Activated B cell treated with CpG ODN at 0.5 μM for 24 hours (primary cell): ENCODE results near the gene TUBB1. TPM values are rescaled to one million over a fixed set of nuclear protein-coding genes. Genes with fewer than 3 reads are reported as not detected.

Experiments used
- ATAC-seq: fragments of 200-7000 bp; cut with Tn5 transposase; one replicate; pipeline ENCODE4 v1.10.0; 2021; ENCODE audit warnings: low read depth, mild to moderate bottlenecking, moderate library complexity
- CTCF ChIA-PET: fragments of 350-600 bp; sonication (Branson Sonifier 250); formaldehyde crosslinking; loops from one replicate; lab custom pipeline; 2021; ENCODE audit warnings: antibody characterized with exemption; lab: Charles Lee
- POLR2A ChIA-PET: fragments of 350-600 bp; sonication (Branson Sonifier 250); formaldehyde crosslinking; loops from one replicate; lab custom pipeline; 2021; ENCODE audit warnings: antibody characterized with exemption; lab: Charles Lee
- DNase-seq: peaks from one replicate; pipeline ENCODE4 v3.0.0; 2022
- H3K27ac Mint-ChIP-seq: one replicate; pipeline ENCODE4 v1.8.0; 2020; ENCODE audit warnings: mixed read lengths
- H3K27me3 Mint-ChIP-seq: one replicate; pipeline ENCODE4 v1.8.0; 2021; ENCODE audit warnings: mixed read lengths
- H3K36me3 Mint-ChIP-seq: one replicate; pipeline ENCODE4 v1.8.0; 2021; ENCODE audit warnings: low read depth, mixed read lengths
- H3K4me1 Mint-ChIP-seq: one replicate; pipeline ENCODE4 v1.8.0; 2021; ENCODE audit warnings: mixed read lengths
- H3K4me3 Mint-ChIP-seq: one replicate; pipeline ENCODE4 v1.8.0; 2020; ENCODE audit warnings: mild to moderate bottlenecking, mixed read lengths
- H3K9me3 Mint-ChIP-seq: one replicate; pipeline ENCODE4 v1.8.0; 2020; ENCODE audit warnings: mixed read lengths
- intact Hi-C: fragments of 100-400 bp; cut with micrococcal nuclease; formaldehyde crosslinking; loops from one replicate; pipeline ENCODE4 v1.15.1; 2024
- total RNA-seq: library from RNA; stranded (reverse); gene quantifications from 2 replicates; pipeline ENCODE4 v1.2.3, GENCODE V29; 2022
- TF ChIP-seq, protein P1 (sequence below): fragments of 200-600 bp; IDR thresholded peaks from one replicate; pipeline ENCODE4 v1.8.0; 2022; ENCODE audit warnings: antibody characterized with exemption, mild to moderate bottlenecking

Gene TUBB1
- total RNA-seq, 1 donor from 2014 or later, result 0.09 TPM

DNA sequence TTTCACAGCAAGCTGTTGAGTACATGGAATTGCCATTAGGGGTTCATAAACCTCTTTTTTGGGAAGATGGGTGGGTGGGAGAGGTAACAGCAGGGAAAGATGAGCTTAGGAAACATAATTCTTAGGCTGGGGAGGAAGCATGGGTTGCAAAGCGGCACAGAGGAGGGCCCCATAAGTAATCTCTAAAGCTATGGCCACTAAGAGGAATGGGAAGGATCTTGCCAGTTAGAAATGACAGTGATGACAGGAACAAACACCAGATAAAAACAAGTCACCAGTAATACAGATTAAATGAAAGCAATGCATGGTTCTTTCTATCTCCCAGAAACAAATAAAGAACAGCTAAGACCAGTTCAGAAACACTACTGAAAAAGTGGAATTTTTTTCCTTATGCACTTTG, 54.4 kb downstream of the TUBB1 start:
- intact Hi-C loops, result loop anchor here (5.0 kb wide), 1 partner anchor 424 kb away; no protein-coding TSS in a partner anchor
- CTCF ChIA-PET, result no interaction called here
- DNase-seq (no peak), ATAC-seq (no peak)
- no peaks in the 10 kb centered on the region for H3K36me3 Mint-ChIP-seq
- H3K27ac Mint-ChIP-seq, result no peak overlapping the region
- POLR2A ChIA-PET, result interaction anchor here (0.6 kb wide), 1 partner anchor 144 kb away, joined by 5 read pairs; no protein-coding TSS in a partner anchor
- no peak overlapping the region for H3K4me3 Mint-ChIP-seq
- H3K27me3 Mint-ChIP-seq, result peaks cover 18% of the 10 kb centered on the region
- no peaks in the 10 kb centered on the region for H3K9me3 Mint-ChIP-seq
- peaks cover 31% of the 10 kb centered on the region for H3K4me1 Mint-ChIP-seq
- TF ChIP-seq, protein P1, sequence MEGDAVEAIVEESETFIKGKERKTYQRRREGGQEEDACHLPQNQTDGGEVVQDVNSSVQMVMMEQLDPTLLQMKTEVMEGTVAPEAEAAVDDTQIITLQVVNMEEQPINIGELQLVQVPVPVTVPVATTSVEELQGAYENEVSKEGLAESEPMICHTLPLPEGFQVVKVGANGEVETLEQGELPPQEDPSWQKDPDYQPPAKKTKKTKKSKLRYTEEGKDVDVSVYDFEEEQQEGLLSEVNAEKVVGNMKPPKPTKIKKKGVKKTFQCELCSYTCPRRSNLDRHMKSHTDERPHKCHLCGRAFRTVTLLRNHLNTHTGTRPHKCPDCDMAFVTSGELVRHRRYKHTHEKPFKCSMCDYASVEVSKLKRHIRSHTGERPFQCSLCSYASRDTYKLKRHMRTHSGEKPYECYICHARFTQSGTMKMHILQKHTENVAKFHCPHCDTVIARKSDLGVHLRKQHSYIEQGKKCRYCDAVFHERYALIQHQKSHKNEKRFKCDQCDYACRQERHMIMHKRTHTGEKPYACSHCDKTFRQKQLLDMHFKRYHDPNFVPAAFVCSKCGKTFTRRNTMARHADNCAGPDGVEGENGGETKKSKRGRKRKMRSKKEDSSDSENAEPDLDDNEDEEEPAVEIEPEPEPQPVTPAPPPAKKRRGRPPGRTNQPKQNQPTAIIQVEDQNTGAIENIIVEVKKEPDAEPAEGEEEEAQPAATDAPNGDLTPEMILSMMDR, result no peak

DNA sequence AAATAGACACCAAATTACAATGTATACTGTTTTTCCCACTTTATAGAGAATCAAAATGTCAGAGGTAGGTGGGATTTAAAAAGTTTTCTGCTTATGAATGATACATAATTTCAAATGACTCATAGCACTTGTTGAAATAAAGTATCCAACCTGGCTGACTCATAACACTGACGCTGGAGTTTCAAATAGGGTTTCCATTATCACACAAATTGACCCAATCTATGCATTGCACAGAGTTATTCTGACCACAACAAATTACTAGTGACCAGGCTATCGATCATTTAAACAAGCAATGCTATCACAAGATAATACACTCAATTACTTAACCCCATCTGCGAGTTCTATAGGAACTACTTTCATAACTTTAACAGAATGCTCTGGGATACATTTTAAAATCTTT, 55.2 kb downstream of the TUBB1 start:
- no peak for DNase-seq
- TF ChIP-seq, protein P1, result no peak
- ChIA-PET POLR2A (no interaction called here), CTCF (no interaction called here)
- Mint-ChIP-seq H3K4me1 (peaks cover 31% of the 10 kb centered on the region), H3K27ac (no peak overlapping the region), H3K4me3 (no peak overlapping the region), H3K9me3 (no peaks in the 10 kb centered on the region), H3K36me3 (no peaks in the 10 kb centered on the region), H3K27me3 (peaks cover 18% of the 10 kb centered on the region)
- ATAC-seq, result no peak
- intact Hi-C loops, result loop anchor here (5.0 kb wide), 1 partner anchor 423 kb away; no protein-coding TSS in a partner anchor

GRCh38 chr20:59075934-59076508, 56.8 kb downstream of the TUBB1 start:
- peaks cover 27% of the 10 kb centered on the region for H3K4me1 Mint-ChIP-seq
- no peak overlapping the region for H3K27ac Mint-ChIP-seq
- H3K9me3 Mint-ChIP-seq, result no peaks in the 10 kb centered on the region
- no peak overlapping the region for H3K4me3 Mint-ChIP-seq
- H3K36me3 Mint-ChIP-seq, result no peaks in the 10 kb centered on the region
- DNase-seq, result no peak
- CTCF ChIA-PET, result interaction anchor here (1.4 kb wide), 1 partner anchor 131 kb away, joined by 5 read pairs; no protein-coding TSS in a partner anchor
- ATAC-seq, result no peak
- TF ChIP-seq, protein P1, result no peak
- POLR2A ChIA-PET, result interaction anchor here (0.6 to 0.8 kb wide), 3 partner anchors 34 to 1647 kb away, joined by 4 to 7 read pairs (median 6); partner anchors contain the start of gene PRELID3B
- intact Hi-C loops, result no loop called here
- H3K27me3 Mint-ChIP-seq, result peaks cover 22% of the 10 kb centered on the region

Other genes with a start within 250 kb of the TUBB1 start
- 1.4 and 1.5 TPM in 2 replicates for gene GNAS-AS1, start 168.5 kb upstream of the TUBB1 start, total RNA-seq
- 784 and 849 TPM in 2 replicates for gene GNAS, start 166.7 kb upstream of the TUBB1 start, total RNA-seq
- 97.2 and 107 TPM in 2 replicates for gene NELFCD, start 38.2 kb upstream of the TUBB1 start, total RNA-seq
- gene CTSZ, start 12.2 kb upstream of the TUBB1 start, total RNA-seq, result 262 and 278 TPM in 2 replicates
- gene ATP5F1E, start 12.9 kb downstream of the TUBB1 start, total RNA-seq, result 84.0 and 86.1 TPM in 2 replicates
- 54.2 and 58.4 TPM in 2 replicates for gene PRELID3B, start 23.4 kb downstream of the TUBB1 start, total RNA-seq
- gene ZNF831, start 144.4 kb downstream of the TUBB1 start, total RNA-seq, result 3.2 and 4.0 TPM in 2 replicates